GM18519 (cell line): Measurements from ENCODE around the gene ACBD5.
"Not testable (repeated sequence)": the region's sequence is repeated elsewhere in the genome, so short reads cannot be mapped to it uniquely, and the experiment has no call there.

Experiments
- ATAC-seq: cut with Tn5 transposase; IDR thresholded peaks from one replicate; pipeline ENCODE4 v1.9.1; 2021; ENCODE audit warnings: mild to moderate bottlenecking, moderate library complexity; ENCODE audit not compliant: unreplicated experiment, low FRiP score

The ACBD5 gene, protein sequence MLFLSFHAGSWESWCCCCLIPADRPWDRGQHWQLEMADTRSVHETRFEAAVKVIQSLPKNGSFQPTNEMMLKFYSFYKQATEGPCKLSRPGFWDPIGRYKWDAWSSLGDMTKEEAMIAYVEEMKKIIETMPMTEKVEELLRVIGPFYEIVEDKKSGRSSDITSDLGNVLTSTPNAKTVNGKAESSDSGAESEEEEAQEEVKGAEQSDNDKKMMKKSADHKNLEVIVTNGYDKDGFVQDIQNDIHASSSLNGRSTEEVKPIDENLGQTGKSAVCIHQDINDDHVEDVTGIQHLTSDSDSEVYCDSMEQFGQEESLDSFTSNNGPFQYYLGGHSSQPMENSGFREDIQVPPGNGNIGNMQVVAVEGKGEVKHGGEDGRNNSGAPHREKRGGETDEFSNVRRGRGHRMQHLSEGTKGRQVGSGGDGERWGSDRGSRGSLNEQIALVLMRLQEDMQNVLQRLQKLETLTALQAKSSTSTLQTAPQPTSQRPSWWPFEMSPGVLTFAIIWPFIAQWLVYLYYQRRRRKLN

DNA sequence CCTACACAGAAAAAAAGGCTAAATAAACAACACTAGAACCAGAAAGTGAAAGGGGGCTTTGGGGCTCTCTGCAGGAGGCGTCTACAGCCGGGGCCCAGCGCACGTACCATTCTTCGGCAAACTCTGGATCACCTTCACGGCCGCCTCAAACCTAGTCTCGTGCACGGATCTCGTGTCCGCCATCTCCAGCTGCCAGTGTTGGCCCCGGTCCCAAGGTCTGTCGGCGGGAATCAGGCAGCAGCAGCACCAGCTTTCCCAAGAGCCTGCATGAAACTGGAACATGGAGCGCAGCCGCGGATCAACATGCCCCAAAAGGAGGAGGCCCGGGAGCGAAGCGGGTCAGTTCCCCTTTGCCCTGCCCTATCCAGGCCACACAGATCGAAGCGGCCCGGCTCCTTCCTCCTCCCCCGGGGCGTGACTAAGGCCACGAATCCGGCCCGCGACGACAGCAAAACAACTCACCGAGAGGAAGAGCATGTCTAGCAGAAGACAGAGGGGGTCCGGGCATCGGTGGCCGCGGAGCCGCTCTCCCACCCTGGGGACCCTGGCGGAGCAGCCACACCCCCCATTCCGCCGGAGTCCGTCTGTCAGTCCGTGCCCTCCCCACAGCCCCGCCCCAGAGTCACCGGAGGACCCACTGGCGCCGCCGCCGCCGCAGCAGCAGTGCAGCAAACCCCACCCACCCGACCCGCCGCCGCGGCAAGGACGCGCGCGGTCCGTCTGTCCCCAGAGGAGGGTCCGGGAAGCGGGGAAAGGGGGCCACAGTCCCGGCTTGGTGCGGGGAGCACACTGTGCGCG, at the start of gene ACBD5:
TSS of gene ACBD5 (minus strand) at position 586 of the 798 bp plus-strand sequence. CDS start at position 477, 109 bp downstream.
- no peak for ATAC-seq

GRCh38 chr10:27285093-27285492, 44.5 kb upstream of the ACBD5 start:
- ATAC-seq, result no peak

GRCh38 chr10:27276581-27276980, 36.0 kb upstream of the ACBD5 start:
- no peak for ATAC-seq

DNA sequence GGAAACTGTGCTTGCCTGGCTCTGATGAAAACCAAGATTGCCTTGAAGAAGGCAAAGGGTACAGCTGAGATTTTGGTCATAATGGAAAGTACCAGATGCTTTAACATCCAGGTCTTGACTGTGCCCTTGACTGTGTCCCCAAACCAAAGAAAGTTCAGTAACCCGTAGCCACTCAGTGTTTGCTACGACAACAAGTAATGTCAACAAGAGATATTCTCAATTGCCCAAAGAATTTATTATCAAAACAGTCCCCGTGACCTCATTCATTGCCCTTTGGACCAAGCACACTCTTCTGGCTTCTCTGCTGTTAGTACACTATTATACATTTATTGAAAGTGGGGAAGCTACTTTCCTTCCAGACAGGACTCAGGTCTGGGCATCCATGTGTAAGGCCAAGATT, 25.4 kb upstream of the ACBD5 start:
- not testable (repeated sequence) for ATAC-seq

DNA sequence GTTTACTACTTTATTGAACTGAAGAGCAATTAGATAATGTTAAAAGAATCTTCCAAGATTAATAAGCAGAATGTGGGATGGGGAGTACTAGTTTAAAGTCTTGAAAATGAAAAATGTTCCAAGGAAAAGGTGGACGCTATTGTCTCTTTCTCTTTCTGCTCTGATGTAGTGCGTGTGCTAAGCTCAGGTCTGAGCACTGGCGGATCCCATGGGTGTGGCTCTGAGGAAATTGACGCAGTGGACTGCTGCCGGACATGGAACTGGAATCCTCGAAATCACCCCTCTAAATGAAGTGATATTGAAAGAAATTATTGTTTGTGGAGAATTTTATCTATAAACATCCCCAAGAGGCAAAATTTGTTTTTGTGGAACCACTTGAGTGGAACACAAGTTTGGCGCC, 22.2 kb upstream of the ACBD5 start:
- not testable (repeated sequence) for ATAC-seq

GRCh38 chr10:27258838-27259812, 18.5 kb upstream of the ACBD5 start:
- no peak for ATAC-seq

DNA sequence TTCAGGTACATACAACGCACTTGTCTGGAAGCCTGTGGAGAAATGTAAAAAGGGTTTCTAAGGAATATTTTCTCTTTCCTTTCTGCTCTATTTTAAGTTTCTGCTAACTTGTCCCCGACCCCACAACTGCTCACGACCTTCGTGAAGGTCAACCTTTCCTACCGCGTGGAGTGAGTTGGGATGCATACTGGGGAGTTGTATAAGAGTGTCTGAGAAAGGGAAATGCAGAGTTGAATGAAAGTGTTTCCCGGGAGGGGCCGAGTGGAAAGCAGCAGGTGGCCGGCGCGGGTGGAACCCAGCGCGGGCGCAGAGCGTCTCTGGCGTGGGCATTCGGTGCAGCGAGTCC, 17.9 kb upstream of the ACBD5 start:
- no peak for ATAC-seq

GRCh38 chr10:27256299-27257189, 15.9 kb upstream of the ACBD5 start:
- ATAC-seq, result no peak

DNA sequence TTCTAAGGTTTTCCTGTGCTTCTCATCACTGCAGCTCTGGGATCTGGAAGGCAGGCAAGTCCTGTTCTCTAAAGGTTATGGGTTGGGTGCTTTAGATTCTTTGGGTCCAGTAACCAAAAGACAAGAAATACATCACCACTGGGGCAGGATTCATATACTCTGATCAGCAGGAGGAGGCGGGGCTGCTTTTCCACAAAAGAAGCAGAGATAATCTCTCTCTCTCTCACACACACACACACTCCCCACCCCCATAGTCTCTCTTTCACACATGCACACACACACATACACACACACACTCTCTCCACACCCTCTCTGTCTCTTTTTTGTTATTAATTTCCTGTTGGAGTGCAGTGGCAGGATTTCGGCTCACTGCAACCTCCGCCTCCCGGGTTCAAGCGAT, 13.0 kb upstream of the ACBD5 start:
- no peak for ATAC-seq

GRCh38 chr10:27252267-27253000, 11.8 kb upstream of the ACBD5 start:
- ATAC-seq, result peak; percentile 97

DNA sequence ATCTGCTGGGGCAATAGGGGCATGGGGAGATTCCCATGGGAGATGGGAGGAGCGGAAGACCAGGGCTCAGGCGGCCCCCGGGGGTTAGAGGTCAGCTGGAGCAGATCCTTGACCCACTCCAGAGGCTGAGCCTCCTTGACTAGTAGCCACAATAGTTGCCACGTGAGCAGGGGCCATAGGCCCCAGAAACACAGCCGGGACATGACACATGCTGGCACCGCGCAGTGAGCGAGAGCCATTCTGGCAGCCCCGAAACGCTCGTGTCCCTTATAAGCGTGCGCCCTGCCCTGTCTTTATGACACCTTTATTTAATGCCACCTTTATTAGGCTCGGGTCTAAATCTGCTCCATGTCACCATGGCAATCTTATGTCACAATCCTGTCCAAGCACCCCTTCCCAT, 11.0 kb upstream of the ACBD5 start:
- no peak for ATAC-seq

DNA sequence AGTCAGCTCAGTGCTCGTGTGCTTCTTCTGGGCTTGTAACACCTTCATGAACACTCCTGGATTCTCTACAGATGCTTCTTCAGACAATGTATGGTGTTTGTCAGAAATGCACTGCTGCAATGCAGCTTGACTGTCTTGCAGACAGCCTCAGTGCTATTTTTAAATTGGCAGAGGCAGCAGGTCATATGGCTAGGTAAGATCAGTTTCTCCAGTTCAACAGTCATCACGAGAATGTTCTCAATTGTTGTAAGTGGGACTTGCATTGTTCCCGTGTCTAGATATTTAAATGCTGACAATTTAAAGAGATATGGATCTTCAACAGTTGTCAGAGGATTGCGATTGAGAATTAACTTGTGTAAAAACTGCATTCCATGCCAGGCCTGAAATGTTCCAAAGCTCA, 7.6 kb upstream of the ACBD5 start:
- no peak for ATAC-seq

- no peak for ATAC-seq
Measured at GRCh38 chr10:27247441-27247840, 6.8 kb upstream of the ACBD5 start.

DNA sequence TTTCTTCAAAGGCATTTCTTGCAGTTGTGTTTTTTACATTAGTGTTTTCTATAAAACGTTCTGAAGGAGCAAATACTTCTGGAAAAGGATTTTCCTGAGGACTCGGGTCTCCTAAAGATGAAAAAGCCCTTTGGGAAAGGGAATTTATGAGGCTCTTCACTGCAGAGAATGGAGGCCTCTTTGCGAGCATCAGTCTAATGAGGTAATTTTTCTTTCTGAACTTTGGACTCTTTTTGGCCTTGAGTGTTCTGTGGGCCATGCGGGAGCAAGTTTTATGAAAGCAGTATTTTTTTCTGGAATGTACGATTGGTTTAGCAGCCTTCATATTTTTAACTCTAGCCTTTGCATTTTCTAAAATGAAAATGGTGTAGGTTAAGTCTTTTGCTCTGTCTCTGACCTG, 6.4 kb upstream of the ACBD5 start:
- no peak for ATAC-seq

DNA sequence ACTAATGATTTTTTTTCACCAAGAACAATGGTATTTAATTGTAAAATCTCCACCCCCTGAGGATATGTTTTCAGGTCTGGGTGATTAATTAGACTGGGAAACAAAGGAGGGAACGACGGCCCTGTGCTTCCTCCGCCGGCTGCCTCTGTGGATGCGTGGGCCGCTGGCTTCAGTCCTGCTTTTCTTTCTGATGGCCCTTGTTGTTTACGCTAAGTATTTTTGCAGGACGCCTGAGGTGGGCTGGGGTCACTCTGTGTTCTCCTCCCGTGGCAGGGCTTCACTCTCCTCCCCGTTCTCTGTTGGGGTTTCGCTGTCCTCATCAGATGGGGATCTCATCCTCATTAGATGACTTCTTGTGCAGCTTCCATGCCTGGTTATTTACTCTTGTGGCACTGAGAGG, 5.2 kb upstream of the ACBD5 start:
- no peak for ATAC-seq

DNA sequence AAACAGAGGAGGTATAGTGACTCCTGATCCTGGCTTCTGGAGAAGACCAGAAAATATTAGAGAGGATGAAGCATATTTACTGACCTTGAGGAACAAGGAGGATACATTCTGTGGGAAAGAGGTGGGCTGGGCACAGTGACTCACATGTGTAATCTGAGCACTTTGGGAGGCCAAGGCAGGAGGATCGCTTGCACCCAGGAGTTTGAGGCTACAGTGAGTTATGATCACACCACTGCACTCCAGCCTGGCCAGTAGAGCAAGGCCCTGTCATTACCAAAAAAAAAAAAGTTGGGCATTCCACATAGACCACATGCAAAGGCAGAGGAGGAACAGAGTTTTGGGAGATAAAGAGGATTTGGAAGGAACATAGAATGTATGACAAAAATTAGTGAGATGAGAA, 4.4 kb upstream of the ACBD5 start:
- no peak for ATAC-seq

GRCh38 chr10:27242951-27243551, 2.5 kb upstream of the ACBD5 start:
- no peak for ATAC-seq

- ATAC-seq, result no peak
Measured at GRCh38 chr10:27242473-27242950, 1.9 kb upstream of the ACBD5 start.
